K562 (cell line): Measurements from ENCODE around the gene ANKS3. TPM values are rescaled to one million over a fixed set of nuclear protein-coding genes. Genes with fewer than 3 reads are reported as not detected.
A peak's percentile ranks its signal among the peaks of the same experiment; 100 is the strongest.

ENCODE experiments used
- ADNP ChIP-seq: fragments of 200-800 bp; sonication (Bioruptor generic); IDR thresholded peaks from 2 replicates; pipeline ENCODE4 v1.6.1; 2016; ENCODE audit warnings: missing genetic modification characterization, missing compliant biosample characterization
- CHD2 ChIP-seq: IDR thresholded peaks from 2 replicates; pipeline ENCODE4 v1.6.1; 2011; ENCODE audit warnings: low read depth, low read length
- MXI1 ChIP-seq: IDR thresholded peaks from 2 replicates; pipeline ENCODE4 v1.6.1; 2011; ENCODE audit warnings: low read depth, mild to moderate bottlenecking, improper control_type of control experiment, low read length
- NRF1 ChIP-seq, 2 experiments: fragments of 450-650 bp; IDR thresholded peaks in 1 of 2; conservative IDR thresholded peaks in 1 of 2; 2 replicates each; pipeline ENCODE4 v1.6.1; 2014; ENCODE audit warnings: mild to moderate bottlenecking in 2 of 2
- PHF21A ChIP-seq: fragments of 450-650 bp; IDR thresholded peaks from 2 replicates; pipeline ENCODE4 v1.6.1; 2017; ENCODE audit warnings: low read depth, borderline replicate concordance
- TBP ChIP-seq: optimal IDR thresholded peaks from 2 replicates; pipeline ENCODE3; 2011; ENCODE audit warnings: low read depth, low read length, improper control_type of control experiment
- ZBTB1 ChIP-seq: sonication (generic); formaldehyde crosslinking; IDR thresholded peaks from 2 replicates; pipeline ENCODE4 v1.8.1; 2023; ENCODE audit warnings: missing genetic modification reagents, low read depth, mild to moderate bottlenecking, borderline replicate concordance
- ZNF197 ChIP-seq: fragments of 200-800 bp; sonication (Bioruptor generic); IDR thresholded peaks from 2 replicates; pipeline ENCODE4 v1.6.1; 2016; ENCODE audit warnings: low read depth, missing genetic modification characterization, missing compliant biosample characterization
- ZNF232 ChIP-seq: sonication (generic); formaldehyde crosslinking; IDR thresholded peaks from 2 replicates; pipeline ENCODE4 v1.8.0; 2022; ENCODE audit warnings: mild to moderate bottlenecking, missing genetic modification reagents
- ZNF408 ChIP-seq: fragments of 250-450 bp; sonication (Bioruptor Pico); IDR thresholded peaks from 2 replicates; pipeline ENCODE4 v1.4.0; 2020; ENCODE audit warnings: low read depth, mild to moderate bottlenecking, moderate library complexity
- ZNF655 ChIP-seq: fragments of 250-450 bp; sonication (Bioruptor Pico); IDR thresholded peaks from 2 replicates; pipeline ENCODE4 v1.5.0; 2021
- polyA plus RNA-seq, 8 experiments: library from polyadenylated mRNA; depleted of rRNA in 4 of 8; stranded (reverse) in 5 of 8; unstranded in 3 of 8; fragments of >200 nt; fragmentation: Nextera tagmentation in 2 of 8; fragmentation: Illumina TruSeq in 1 of 8; extraction: Ambion mirVana in 2 of 8; extraction: Trizol in 1 of 8; gene quantifications; 2 replicates each; pipeline versions ENCODE4 v1.2.1 to v1.2.3, GENCODE V29; 2011 to 2014; ENCODE audit warnings: inconsistent platforms in 1 of 8, missing spikeins in 1 of 8
- total RNA-seq, 7 experiments: library from RNA; depleted of rRNA in 6 of 7; stranded (reverse); fragments of >200 nt in 6 of 7; fragmentation: Illumina TruSeq in 2 of 7; extraction: Trizol in 2 of 7; gene quantifications; 2 replicates each; pipeline versions ENCODE4 v1.2.1 to v1.2.3, GENCODE V29; 2011 to 2021; ENCODE audit warnings: low replicate concordance in 1 of 7
- TF ChIP-seq, protein P1 (sequence below), 3 experiments: fragments of 200-800 bp in 1 of 3; fragments of 250-450 bp in 1 of 3; fragments of 450-650 bp in 1 of 3; sonication (Bioruptor Pico) in 1 of 3; sonication (Bioruptor generic) in 1 of 3; formaldehyde crosslinking in 1 of 3; IDR thresholded peaks; 2 replicates each; pipeline versions ENCODE4 v1.6.1 to v1.8.0; 2016 to 2022; ENCODE audit warnings: mild to moderate bottlenecking in 2 of 3, missing genetic modification characterization in 2 of 3, missing compliant biosample characterization in 1 of 3, moderate library complexity in 1 of 3

Gene ANKS3
- total and polyA plus RNA-seq, 9 of the 15 experiments (the other 6 are each of a cell fraction or from before 2014, with no cell fraction given): 0.43 to 25.7 (median 14.8) TPM

DNA sequence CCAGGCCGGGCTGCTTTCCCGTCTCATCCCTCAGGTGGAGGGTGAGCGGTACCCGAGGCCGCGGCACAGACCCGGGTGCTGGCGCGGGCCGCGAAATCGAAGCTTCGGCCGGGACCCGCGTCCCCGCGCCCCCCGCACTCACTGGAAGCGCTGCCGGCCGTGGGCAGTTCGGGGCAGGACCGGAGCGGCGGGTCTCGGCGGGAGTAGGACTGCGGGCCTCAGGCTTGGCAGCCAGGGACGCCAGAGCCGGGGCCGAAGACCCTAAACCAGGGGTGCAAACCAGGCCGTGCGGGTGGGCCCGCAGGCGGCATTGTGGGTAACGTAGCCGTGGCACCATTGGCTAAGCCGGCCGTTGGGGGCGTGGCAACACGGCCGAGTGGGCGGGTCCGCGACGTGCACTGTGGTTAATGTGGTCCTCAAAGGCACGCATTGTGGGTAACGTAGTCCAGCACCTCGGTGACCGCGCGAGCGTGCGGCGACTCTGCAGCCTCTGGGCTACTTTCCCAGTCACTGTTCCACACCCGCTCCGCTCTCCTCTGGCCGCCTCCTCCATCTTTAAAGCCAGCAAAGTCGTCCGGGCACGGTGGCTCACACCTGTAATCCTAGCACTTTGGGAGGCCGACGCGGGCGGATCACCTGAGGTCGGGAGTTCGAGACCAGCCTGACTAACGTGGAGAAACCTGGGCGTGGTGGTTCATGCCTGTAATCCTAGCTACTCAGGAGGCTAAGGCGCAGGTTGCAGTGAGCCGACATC lies 33.0 kb upstream of the ANKS3 start, which contains the start of gene ZNF500 (continued):
- TF ChIP-seq, protein P1, sequence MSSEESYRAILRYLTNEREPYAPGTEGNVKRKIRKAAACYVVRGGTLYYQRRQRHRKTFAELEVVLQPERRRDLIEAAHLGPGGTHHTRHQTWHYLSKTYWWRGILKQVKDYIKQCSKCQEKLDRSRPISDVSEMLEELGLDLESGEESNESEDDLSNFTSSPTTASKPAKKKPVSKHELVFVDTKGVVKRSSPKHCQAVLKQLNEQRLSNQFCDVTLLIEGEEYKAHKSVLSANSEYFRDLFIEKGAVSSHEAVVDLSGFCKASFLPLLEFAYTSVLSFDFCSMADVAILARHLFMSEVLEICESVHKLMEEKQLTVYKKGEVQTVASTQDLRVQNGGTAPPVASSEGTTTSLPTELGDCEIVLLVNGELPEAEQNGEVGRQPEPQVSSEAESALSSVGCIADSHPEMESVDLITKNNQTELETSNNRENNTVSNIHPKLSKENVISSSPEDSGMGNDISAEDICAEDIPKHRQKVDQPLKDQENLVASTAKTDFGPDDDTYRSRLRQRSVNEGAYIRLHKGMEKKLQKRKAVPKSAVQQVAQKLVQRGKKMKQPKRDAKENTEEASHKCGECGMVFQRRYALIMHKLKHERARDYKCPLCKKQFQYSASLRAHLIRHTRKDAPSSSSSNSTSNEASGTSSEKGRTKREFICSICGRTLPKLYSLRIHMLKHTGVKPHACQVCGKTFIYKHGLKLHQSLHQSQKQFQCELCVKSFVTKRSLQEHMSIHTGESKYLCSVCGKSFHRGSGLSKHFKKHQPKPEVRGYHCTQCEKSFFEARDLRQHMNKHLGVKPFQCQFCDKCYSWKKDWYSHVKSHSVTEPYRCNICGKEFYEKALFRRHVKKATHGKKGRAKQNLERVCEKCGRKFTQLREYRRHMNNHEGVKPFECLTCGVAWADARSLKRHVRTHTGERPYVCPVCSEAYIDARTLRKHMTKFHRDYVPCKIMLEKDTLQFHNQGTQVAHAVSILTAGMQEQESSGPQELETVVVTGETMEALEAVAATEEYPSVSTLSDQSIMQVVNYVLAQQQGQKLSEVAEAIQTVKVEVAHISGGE (CRISPR knock-in tag; IDR thresholded peaks at IDR 0.05): peak in 1 of 3 experiments; percentile 34; a peak in 1 of 6 replicates
- TF ChIP-seq ZNF232 (CRISPR knock-in tag): peak; percentile 43; the same call in 1 of the 2 replicates
- TF ChIP-seq NRF1 (conservative IDR thresholded peaks at IDR 0.05 in 1 of 2, IDR thresholded peaks at IDR 0.05 in 1 of 2): peak; percentile 83 to 85
- TF ChIP-seq PHF21A: no peak
- no peak for TF ChIP-seq ZNF408 (CRISPR knock-in tag)
- TF ChIP-seq ZBTB1 (CRISPR knock-in tag): peak; percentile 93; the same call in 1 of the 2 replicates
- TF ChIP-seq ZNF197 (CRISPR knock-in tag): no peak; the same call in 1 of the 2 replicates
- peak; percentile 77 for TF ChIP-seq TBP
- peak; percentile 47; the same call in 1 of the 2 replicates for TF ChIP-seq CHD2
- TF ChIP-seq ADNP (tag): peak; percentile 82
- peak; percentile 57; the same call in 1 of the 2 replicates for TF ChIP-seq MXI1
- no peak for TF ChIP-seq ZNF655 (CRISPR knock-in tag)
